Measurements from ENCODE around the gene DMD.

DMD gene

GRCh38 chrX:32141841-32142240, 1069.5 kb downstream of the DMD start:
- TF ChIP-seq CTCF (IDR thresholded peaks at IDR 0.05; ENCODE audit: insufficient read depth, low read depth, low read length, missing control alignments) = no peak
- DNase-seq (ENCODE audit: low read depth) = no peak
- no peak overlapping the region for H3K4me3 ChIP-seq (ENCODE audit: low read length)

- H3K4me3 ChIP-seq (ENCODE audit: low read length) = no peak overlapping the region
- DNase-seq (ENCODE audit: low read depth) = no peak
- no peak for TF ChIP-seq CTCF (IDR thresholded peaks at IDR 0.05; ENCODE audit: insufficient read depth, low read depth, low read length, missing control alignments)
Measured at GRCh38 chrX:32139476-32139875, 1071.9 kb downstream of the DMD start.

- DNase-seq (ENCODE audit: low read depth) = peak; percentile 1
- TF ChIP-seq CTCF (IDR thresholded peaks at IDR 0.05; ENCODE audit: insufficient read depth, low read depth, low read length, missing control alignments) = no peak
- H3K4me3 ChIP-seq (ENCODE audit: low read length) = no peak overlapping the region
Measured at GRCh38 chrX:32137525-32137924, 1073.8 kb downstream of the DMD start.

GRCh38 chrX:32126997-32127396, 1084.4 kb downstream of the DMD start:
- TF ChIP-seq CTCF (IDR thresholded peaks at IDR 0.05; ENCODE audit: insufficient read depth, low read depth, low read length, missing control alignments) = no peak
- H3K4me3 ChIP-seq (ENCODE audit: low read length) = no peak overlapping the region
- no peak for DNase-seq (ENCODE audit: low read depth)

GRCh38 chrX:32118832-32119231, 1092.5 kb downstream of the DMD start:
- no peak for DNase-seq (ENCODE audit: low read depth)
- no peak for TF ChIP-seq CTCF (IDR thresholded peaks at IDR 0.05; ENCODE audit: insufficient read depth, low read depth, low read length, missing control alignments)
- H3K4me3 ChIP-seq (ENCODE audit: low read length) = no peak overlapping the region

- DNase-seq (ENCODE audit: low read depth) = no peak
- no peak for TF ChIP-seq CTCF (IDR thresholded peaks at IDR 0.05; ENCODE audit: insufficient read depth, low read depth, low read length, missing control alignments)
- H3K4me3 ChIP-seq (ENCODE audit: low read length) = no peak overlapping the region
Measured at GRCh38 chrX:32116047-32116446, 1095.3 kb downstream of the DMD start.

GRCh38 chrX:32087663-32088062, 1123.7 kb downstream of the DMD start:
- DNase-seq (ENCODE audit: low read depth) = no peak
- H3K4me3 ChIP-seq (ENCODE audit: low read length) = no peak overlapping the region
- TF ChIP-seq CTCF (IDR thresholded peaks at IDR 0.05; ENCODE audit: insufficient read depth, low read depth, low read length, missing control alignments) = no peak
